Uterus (tissue), 2 donors: ENCODE data around the gene UBASH3B.

Source experiments
- CTCF ChIP-seq, 4 experiments: fragments of 200-600 bp in 2 of 4; fragments of 450-650 bp in 2 of 4; sonication (generic) in 2 of 4; IDR thresholded peaks; one replicate each; pipeline ENCODE4 v1.5.1; 2016 to 2019; ENCODE audit warnings: antibody characterized with exemption in 4 of 4, mild to moderate bottlenecking in 2 of 4, moderate library complexity in 1 of 4
- POLR2A ChIP-seq, 2 donors: fragments of 450-650 bp; IDR thresholded peaks; one replicate each; pipeline ENCODE4 v1.6.1; 2016; ENCODE audit warnings: antibody characterized with exemption in 2 of 2, mild to moderate bottlenecking in 1 of 2, moderate library complexity in 1 of 2

GRCh38 chr11:122707111-122707510, 51.6 kb downstream of the UBASH3B start:
- TF ChIP-seq CTCF (IDR thresholded peaks at IDR 0.05) = no peak
- TF ChIP-seq POLR2A (IDR thresholded peaks at IDR 0.05) = no peak
